Measurements from ENCODE around the gene SEMA5B.

The SEMA5B gene

DNA sequence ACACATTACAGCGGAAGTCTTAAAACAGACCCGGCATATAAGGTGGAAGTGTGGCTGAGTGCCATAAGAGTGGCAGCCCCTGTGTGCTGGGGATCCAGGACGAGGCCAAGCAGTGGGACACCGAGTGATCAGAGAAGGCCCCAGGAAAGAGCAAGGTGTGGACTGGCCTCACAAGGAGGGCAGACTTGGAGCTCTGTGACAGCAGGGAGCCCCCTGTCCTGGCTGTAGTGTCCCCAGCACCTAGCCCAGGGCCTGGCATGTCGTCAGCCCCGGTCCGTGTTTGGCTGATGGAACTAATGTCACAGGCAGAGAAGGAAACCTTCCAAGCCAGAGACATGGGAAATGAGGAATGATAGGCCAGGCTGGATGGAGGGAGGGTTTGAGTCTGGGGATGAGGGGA lies 44.0 kb upstream of the SEMA5B start:
- H3K4me3 ChIP-seq (ENCODE audit: low read length) = no peak overlapping the region
- TF ChIP-seq, protein P1, sequence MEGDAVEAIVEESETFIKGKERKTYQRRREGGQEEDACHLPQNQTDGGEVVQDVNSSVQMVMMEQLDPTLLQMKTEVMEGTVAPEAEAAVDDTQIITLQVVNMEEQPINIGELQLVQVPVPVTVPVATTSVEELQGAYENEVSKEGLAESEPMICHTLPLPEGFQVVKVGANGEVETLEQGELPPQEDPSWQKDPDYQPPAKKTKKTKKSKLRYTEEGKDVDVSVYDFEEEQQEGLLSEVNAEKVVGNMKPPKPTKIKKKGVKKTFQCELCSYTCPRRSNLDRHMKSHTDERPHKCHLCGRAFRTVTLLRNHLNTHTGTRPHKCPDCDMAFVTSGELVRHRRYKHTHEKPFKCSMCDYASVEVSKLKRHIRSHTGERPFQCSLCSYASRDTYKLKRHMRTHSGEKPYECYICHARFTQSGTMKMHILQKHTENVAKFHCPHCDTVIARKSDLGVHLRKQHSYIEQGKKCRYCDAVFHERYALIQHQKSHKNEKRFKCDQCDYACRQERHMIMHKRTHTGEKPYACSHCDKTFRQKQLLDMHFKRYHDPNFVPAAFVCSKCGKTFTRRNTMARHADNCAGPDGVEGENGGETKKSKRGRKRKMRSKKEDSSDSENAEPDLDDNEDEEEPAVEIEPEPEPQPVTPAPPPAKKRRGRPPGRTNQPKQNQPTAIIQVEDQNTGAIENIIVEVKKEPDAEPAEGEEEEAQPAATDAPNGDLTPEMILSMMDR (conservative IDR thresholded peaks at IDR 0.05; ENCODE audit: low read length) = no peak
- DNase-seq (ENCODE audit: low read depth) = no peak

DNA sequence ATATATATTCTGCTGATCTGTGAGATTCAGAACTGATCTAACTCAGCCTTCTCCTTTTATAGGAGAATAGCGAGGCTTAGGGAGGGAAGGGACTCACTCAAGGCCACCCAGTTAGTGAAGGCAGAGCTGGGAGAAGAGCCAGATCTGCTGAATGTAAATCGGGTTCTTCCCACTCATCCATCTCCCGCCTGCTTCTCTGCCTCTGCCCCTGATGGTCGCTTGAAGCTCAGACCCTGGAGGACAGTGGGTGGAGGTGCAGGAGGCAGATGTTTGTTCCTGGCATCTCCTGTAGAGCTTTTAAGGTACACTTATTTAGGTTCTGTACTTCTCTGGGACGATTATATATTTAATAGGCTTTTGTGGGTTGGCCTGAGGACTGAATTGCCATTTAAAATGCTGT lies 43.6 kb upstream of the SEMA5B start:
- DNase-seq (ENCODE audit: low read depth) = no peak
- no peak overlapping the region for H3K4me3 ChIP-seq (ENCODE audit: low read length)
- TF ChIP-seq, protein P1 (conservative IDR thresholded peaks at IDR 0.05; ENCODE audit: low read length) = peak; percentile 11; the same call in 1 of the 2 replicates

DNA sequence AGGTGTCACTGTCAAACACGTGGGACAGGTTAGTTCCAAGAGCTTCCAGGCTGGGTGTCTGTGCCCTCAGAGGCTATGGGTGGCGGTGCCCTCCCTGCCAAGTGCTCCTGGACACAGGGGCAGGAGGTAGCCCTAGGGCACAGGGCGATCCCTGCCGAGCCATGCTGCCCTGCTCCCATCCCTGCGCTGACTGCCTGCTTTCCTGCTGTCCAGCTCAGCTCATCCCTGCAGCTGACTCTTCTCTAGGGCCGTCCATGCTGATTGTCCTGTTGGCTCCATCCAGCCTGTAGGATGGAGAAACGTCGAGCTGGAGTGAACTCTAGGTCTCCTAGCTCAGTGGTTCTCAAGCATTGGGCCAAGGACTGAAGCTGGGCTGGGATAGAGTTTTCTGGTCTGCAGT lies 42.9 kb upstream of the SEMA5B start:
- no peak overlapping the region for H3K4me3 ChIP-seq (ENCODE audit: low read length)
- DNase-seq (ENCODE audit: low read depth) = no peak
- TF ChIP-seq, protein P1 (conservative IDR thresholded peaks at IDR 0.05; ENCODE audit: low read length) = no peak

GRCh38 chr3:123068601-123069381 lies 41.2 kb upstream of the SEMA5B start:
- peak overlapping the region; percentile 93 for H3K4me3 ChIP-seq (ENCODE audit: low read length)
- DNase-seq (ENCODE audit: low read depth) = no peak
- TF ChIP-seq, protein P1 (conservative IDR thresholded peaks at IDR 0.05; ENCODE audit: low read length) = no peak

GRCh38 chr3:123067689-123068600 lies 40.4 kb upstream of the SEMA5B start:
- TF ChIP-seq, protein P1 (conservative IDR thresholded peaks at IDR 0.05; ENCODE audit: low read length) = no peak; the same call in 1 of the 2 replicates
- H3K4me3 ChIP-seq (ENCODE audit: low read length) = peak overlapping the region; percentile 93
- no peak for DNase-seq (ENCODE audit: low read depth)

DNA sequence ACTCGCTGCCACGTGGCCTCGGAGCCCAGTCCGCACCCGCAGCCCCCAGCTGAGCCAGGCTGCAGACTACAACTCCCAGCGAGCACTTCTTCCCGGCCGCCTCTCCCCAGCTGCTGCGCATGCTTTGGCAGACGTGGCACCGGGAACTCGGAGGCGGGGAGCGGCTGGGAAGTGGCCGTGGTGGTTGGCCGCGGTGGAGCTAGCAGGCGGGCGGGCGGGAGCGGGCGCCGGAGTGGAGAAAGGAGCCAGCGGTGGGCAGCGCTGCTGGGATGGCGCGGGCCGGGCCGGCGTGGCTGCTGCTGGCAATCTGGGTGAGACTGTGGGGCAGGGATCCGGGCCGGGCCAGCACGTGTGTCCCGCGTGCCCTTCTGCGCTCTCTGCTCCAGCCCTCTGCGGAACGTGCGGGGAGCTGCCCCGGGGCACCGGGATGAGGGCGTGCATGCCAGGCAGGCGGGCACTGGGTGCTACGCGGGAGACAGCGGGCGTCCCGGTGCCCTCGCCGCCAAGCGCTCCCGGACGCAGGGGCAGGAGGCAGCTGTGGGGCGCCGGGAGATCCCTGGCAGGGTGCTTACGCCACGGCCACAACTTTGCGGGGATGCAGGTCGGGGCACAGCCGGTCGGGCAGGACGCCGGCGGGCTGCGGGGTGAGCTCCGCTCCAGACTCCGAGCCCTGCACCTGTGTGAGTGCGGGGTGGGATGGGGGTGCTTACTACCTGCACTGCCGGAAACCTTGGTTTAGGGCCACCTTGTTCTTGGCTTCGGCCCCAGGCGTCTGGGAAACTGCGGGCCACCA lies 39.5 kb upstream of the SEMA5B start, which contains the start of gene PDIA5:
PDIA5 (plus strand) TSS at position 130 of the 793 bp plus-strand sequence; CDS start at position 270, 140 bp downstream.
- peak within 1 kb of the TSS; percentile 93 for H3K4me3 ChIP-seq (ENCODE audit: low read length)
- DNase-seq (ENCODE audit: low read depth) = peak; percentile 87
- TF ChIP-seq, protein P1 (conservative IDR thresholded peaks at IDR 0.05; ENCODE audit: low read length) = no peak

All from AG10803 (cell line).